ENCODE results near the gene REEP6. TPM values are rescaled to one million over a fixed set of nuclear protein-coding genes. Genes with fewer than 3 reads are reported as not detected.

Gene REEP6
- polyA plus RNA-seq, 4 donors = 167 to 363 (median 244) TPM

DNA sequence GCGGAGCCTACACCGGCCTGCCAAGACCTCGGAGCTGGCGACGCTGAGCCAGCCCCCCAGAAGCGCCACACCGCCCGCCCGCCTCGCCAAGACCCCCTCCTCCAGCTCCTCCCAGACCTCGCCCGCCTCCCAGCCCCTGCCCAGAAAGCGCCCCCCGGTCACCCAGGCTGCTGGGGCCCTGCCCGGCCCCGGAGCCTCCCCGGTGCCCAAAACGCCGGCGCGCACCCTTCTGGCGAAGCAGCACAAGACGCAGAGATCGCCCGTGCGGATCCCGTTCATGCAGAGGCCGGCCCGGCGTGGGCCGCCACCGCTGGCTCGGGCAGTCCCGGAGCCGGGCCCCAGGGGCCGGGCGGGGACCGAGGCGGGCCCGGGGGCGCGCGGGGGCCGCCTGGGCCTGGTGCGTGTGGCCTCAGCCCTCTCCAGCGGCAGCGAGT, 22.1 kb upstream of the REEP6 start:
- peaks cover 8 to 46% (median 8%) of the 10 kb centered on the region in 3 donors for H3K4me1 ChIP-seq (ENCODE audit: control insufficient read depth in 3 of 3, insufficient read depth in 2 of 3, low read depth in 1 of 3, low read length in 2 of 3)
- peak in 1 of 2 donors; percentile 54 for DNase-seq
- H3K9me3 ChIP-seq (ENCODE audit: control insufficient read depth in 2 of 2, insufficient read depth in 1 of 2, low read depth in 1 of 2, low read length in 1 of 2) = no peaks in the 10 kb centered on the region
- peak overlapping the region in 2 of 3 donors; percentile 2 to 43 for H3K4me3 ChIP-seq (ENCODE audit: low read depth in 1 of 3, low read length in 3 of 3)
- H3K36me3 ChIP-seq (ENCODE audit: control insufficient read depth in 3 of 3, insufficient read depth in 2 of 3, low read depth in 1 of 3, low read length in 3 of 3) = peaks cover 0 to 4% (median 0%) of the 10 kb centered on the region in 3 donors
- H3K27ac ChIP-seq (ENCODE audit: low read depth in 1 of 3, low read length in 2 of 3) = no peak overlapping the region
- no peak for FAIRE-seq
- WGBS, 3 donors = 2 to 3% (median 2%) methylated on average over 26 to 47 of the region's 47 CpGs
- peaks cover 33 to 80% (median 41%) of the 10 kb centered on the region in 3 donors for H3K27me3 ChIP-seq (ENCODE audit: control insufficient read depth in 3 of 3, insufficient read depth in 3 of 3, low read length in 3 of 3)

DNA sequence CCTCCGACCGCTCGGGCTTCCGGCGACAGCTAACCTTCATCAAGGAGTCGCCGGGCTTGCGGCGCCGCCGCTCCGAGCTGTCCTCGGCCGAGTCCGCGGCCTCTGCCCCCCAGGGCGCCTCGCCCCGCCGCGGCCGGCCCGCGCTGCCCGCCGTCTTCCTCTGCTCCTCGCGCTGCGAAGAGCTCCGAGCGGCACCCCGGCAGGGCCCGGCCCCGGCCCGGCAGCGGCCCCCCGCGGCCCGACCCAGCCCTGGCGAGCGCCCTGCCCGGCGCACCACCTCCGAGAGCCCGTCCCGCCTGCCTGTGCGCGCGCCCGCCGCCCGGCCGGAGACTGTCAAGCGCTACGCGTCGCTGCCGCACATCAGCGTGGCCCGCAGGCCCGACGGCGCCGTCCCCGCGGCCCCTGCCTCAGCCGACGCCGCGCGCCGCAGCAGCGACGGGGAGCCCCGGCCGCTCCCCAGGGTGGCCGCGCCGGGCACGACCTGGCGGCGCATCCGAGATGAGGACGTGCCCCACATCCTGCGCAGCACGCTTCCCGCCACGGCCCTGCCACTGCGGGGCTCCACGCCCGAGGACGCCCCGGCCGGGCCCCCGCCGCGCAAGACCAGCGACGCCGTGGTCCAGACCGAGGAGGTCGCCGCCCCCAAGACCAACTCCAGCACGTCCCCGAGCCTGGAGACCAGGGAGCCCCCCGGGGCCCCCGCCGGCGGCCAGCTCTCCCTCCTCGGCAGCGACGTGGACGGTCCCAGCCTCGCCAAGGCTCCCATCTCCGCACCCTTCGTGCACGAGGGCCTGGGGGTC, 21.5 kb upstream of the REEP6 start:
- peaks cover 8 to 46% (median 8%) of the 10 kb centered on the region in 3 donors for H3K4me1 ChIP-seq (ENCODE audit: control insufficient read depth in 3 of 3, insufficient read depth in 2 of 3, low read depth in 1 of 3, low read length in 2 of 3)
- H3K36me3 ChIP-seq (ENCODE audit: control insufficient read depth in 3 of 3, insufficient read depth in 2 of 3, low read depth in 1 of 3, low read length in 3 of 3) = peaks cover 0 to 10% (median 0%) of the 10 kb centered on the region in 3 donors
- H3K27ac ChIP-seq (ENCODE audit: low read depth in 1 of 3, low read length in 2 of 3) = no peak overlapping the region
- H3K27me3 ChIP-seq (ENCODE audit: control insufficient read depth in 3 of 3, insufficient read depth in 3 of 3, low read length in 3 of 3) = peaks cover 33 to 77% (median 41%) of the 10 kb centered on the region in 3 donors
- FAIRE-seq (no peak), DNase-seq (peak in 1 of 2 donors; percentile 59)
- peak overlapping the region in 1 of 3 donors; percentile 43 for H3K4me3 ChIP-seq (ENCODE audit: low read depth in 1 of 3, low read length in 3 of 3)
- WGBS, 3 donors = 1 to 3% (median 2%) methylated on average over 65 to 117 of the region's 117 CpGs
- H3K9me3 ChIP-seq (ENCODE audit: control insufficient read depth in 2 of 2, insufficient read depth in 1 of 2, low read depth in 1 of 2, low read length in 1 of 2) = no peaks in the 10 kb centered on the region

DNA sequence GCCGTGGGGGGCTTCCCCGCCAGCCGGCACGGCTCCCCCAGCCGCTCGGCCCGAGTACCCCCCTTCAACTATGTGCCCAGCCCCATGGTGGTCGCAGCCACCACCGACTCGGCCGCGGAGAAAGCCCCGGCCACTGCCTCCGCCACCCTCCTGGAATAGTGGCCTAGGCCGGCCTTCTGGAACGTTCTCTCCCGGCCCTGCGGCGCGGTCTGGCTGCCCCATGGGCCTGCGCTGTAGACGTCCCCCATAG, 21.0 kb upstream of the REEP6 start:
- H3K27me3 ChIP-seq (ENCODE audit: control insufficient read depth in 3 of 3, insufficient read depth in 3 of 3, low read length in 3 of 3) = peaks cover 33 to 73% (median 41%) of the 10 kb centered on the region in 3 donors
- no peak overlapping the region for H3K27ac ChIP-seq (ENCODE audit: low read depth in 1 of 3, low read length in 2 of 3)
- FAIRE-seq (no peak), DNase-seq (no peak)
- peaks cover 0 to 15% (median 0%) of the 10 kb centered on the region in 3 donors for H3K36me3 ChIP-seq (ENCODE audit: control insufficient read depth in 3 of 3, insufficient read depth in 2 of 3, low read depth in 1 of 3, low read length in 3 of 3)
- WGBS, 3 donors = 1 to 8% (median 3%) methylated on average over 10 to 22 of the region's 22 CpGs
- H3K9me3 ChIP-seq (ENCODE audit: control insufficient read depth in 2 of 2, insufficient read depth in 1 of 2, low read depth in 1 of 2, low read length in 1 of 2) = no peaks in the 10 kb centered on the region
- H3K4me1 ChIP-seq (ENCODE audit: control insufficient read depth in 3 of 3, insufficient read depth in 2 of 3, low read depth in 1 of 3, low read length in 2 of 3) = peaks cover 8 to 46% (median 8%) of the 10 kb centered on the region in 3 donors
- H3K4me3 ChIP-seq (ENCODE audit: low read depth in 1 of 3, low read length in 3 of 3) = peak overlapping the region in 1 of 3 donors; percentile 43

GRCh38 chr19:1470305-1471009, 20.5 kb upstream of the REEP6 start:
- FAIRE-seq = no peak

DNA sequence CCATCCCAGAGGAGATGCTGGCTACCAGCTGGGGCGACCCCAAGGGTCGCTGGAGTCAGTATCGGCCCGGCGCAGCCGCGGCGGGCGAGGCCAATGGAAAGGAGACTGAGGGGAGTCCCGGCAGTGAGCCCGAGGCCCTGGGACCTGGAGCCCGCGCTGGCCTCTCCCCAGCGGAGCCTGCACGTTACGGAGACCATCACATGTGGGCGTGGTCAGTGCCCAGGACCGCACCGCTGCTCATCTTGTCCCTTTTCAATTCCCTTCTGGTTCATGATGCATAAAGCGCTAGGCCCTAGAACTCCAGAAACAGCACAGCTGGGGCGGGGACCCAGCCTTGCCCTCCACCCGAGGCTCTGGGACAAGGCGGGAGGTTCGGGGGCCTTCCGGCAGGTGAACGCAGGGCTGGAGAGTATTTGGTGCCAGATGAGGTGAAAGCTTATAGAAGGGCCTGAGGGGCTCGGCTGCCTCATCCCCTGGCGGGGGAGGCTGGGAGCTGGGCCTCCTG, 19.9 kb upstream of the REEP6 start:
- Histone ChIP-seq H3K4me1 (ENCODE audit: control insufficient read depth in 3 of 3, insufficient read depth in 2 of 3, low read depth in 1 of 3, low read length in 2 of 3) (peaks cover 8 to 46% (median 8%) of the 10 kb centered on the region in 3 donors), H3K27ac (ENCODE audit: low read depth in 1 of 3, low read length in 2 of 3) (no peak overlapping the region), H3K36me3 (ENCODE audit: control insufficient read depth in 3 of 3, insufficient read depth in 2 of 3, low read depth in 1 of 3, low read length in 3 of 3) (peaks cover 0 to 26% (median 2%) of the 10 kb centered on the region in 3 donors), H3K9me3 (ENCODE audit: control insufficient read depth in 2 of 2, insufficient read depth in 1 of 2, low read depth in 1 of 2, low read length in 1 of 2) (no peaks in the 10 kb centered on the region), H3K27me3 (ENCODE audit: control insufficient read depth in 3 of 3, insufficient read depth in 3 of 3, low read length in 3 of 3) (peaks cover 33 to 65% (median 34%) of the 10 kb centered on the region in 3 donors), H3K4me3 (ENCODE audit: low read depth in 1 of 3, low read length in 3 of 3) (peak overlapping the region; percentile 3 to 43 (median 18))
- DNase-seq (peak in 1 of 2 donors; percentile 47), FAIRE-seq (no peak)
- WGBS, 3 donors = 1 to 6% (median 5%) methylated on average over 21 to 28 of the region's 28 CpGs

More at GRCh38 chr19:1470305-1471009, 20.5 kb upstream of the REEP6 start:
- Histone ChIP-seq H3K9me3 (ENCODE audit: control insufficient read depth in 2 of 2, insufficient read depth in 1 of 2, low read depth in 1 of 2, low read length in 1 of 2) (no peaks in the 10 kb centered on the region), H3K27ac (ENCODE audit: low read depth in 1 of 3, low read length in 2 of 3) (no peak overlapping the region), H3K36me3 (ENCODE audit: control insufficient read depth in 3 of 3, insufficient read depth in 2 of 3, low read depth in 1 of 3, low read length in 3 of 3) (peaks cover 0 to 20% (median 0%) of the 10 kb centered on the region in 3 donors), H3K4me1 (ENCODE audit: control insufficient read depth in 3 of 3, insufficient read depth in 2 of 3, low read depth in 1 of 3, low read length in 2 of 3) (peaks cover 8 to 46% (median 8%) of the 10 kb centered on the region in 3 donors), H3K4me3 (ENCODE audit: low read depth in 1 of 3, low read length in 3 of 3) (peak overlapping the region; percentile 3 to 43 (median 18)), H3K27me3 (ENCODE audit: control insufficient read depth in 3 of 3, insufficient read depth in 3 of 3, low read length in 3 of 3) (peaks cover 33 to 70% (median 36%) of the 10 kb centered on the region in 3 donors)
- 1% methylated on average over 52 to 67 of the region's 67 CpGs for WGBS, 3 donors
- peak; percentile 43 to 57 for DNase-seq

- Histone ChIP-seq H3K27me3 (ENCODE audit: control insufficient read depth in 3 of 3, insufficient read depth in 3 of 3, low read length in 3 of 3) (peaks cover 28 to 59% (median 29%) of the 10 kb centered on the region in 3 donors), H3K36me3 (ENCODE audit: control insufficient read depth in 3 of 3, insufficient read depth in 2 of 3, low read depth in 1 of 3, low read length in 3 of 3) (peaks cover 0 to 31% (median 5%) of the 10 kb centered on the region in 3 donors), H3K4me1 (ENCODE audit: control insufficient read depth in 3 of 3, insufficient read depth in 2 of 3, low read depth in 1 of 3, low read length in 2 of 3) (peaks cover 8 to 41% (median 8%) of the 10 kb centered on the region in 3 donors), H3K4me3 (ENCODE audit: low read depth in 1 of 3, low read length in 3 of 3) (peak overlapping the region in 1 of 3 donors; percentile 43), H3K27ac (ENCODE audit: low read depth in 1 of 3, low read length in 2 of 3) (no peak overlapping the region), H3K9me3 (ENCODE audit: control insufficient read depth in 2 of 2, insufficient read depth in 1 of 2, low read depth in 1 of 2, low read length in 1 of 2) (no peaks in the 10 kb centered on the region)
- DNase-seq = peak in 1 of 2 donors; percentile 33
- no peak for FAIRE-seq
- 10 to 22% (median 16%) methylated on average over 23 to 24 of the region's 24 CpGs for WGBS, 3 donors
These were observed 19.3 kb upstream of the REEP6 start for GRCh38 chr19:1471515-1472160.

GRCh38 chr19:1472231-1473084, 18.5 kb upstream of the REEP6 start:
- H3K9me3 ChIP-seq (ENCODE audit: control insufficient read depth in 2 of 2, insufficient read depth in 1 of 2, low read depth in 1 of 2, low read length in 1 of 2) = no peaks in the 10 kb centered on the region
- peaks cover 0 to 37% (median 5%) of the 10 kb centered on the region in 3 donors for H3K36me3 ChIP-seq (ENCODE audit: control insufficient read depth in 3 of 3, insufficient read depth in 2 of 3, low read depth in 1 of 3, low read length in 3 of 3)
- H3K27me3 ChIP-seq (ENCODE audit: control insufficient read depth in 3 of 3, insufficient read depth in 3 of 3, low read length in 3 of 3) = peaks cover 22 to 51% (median 25%) of the 10 kb centered on the region in 3 donors
- FAIRE-seq (no peak), DNase-seq (no peak)
- H3K27ac ChIP-seq (ENCODE audit: low read depth in 1 of 3, low read length in 2 of 3) = no peak overlapping the region
- no peak overlapping the region for H3K4me3 ChIP-seq (ENCODE audit: low read depth in 1 of 3, low read length in 3 of 3)
- peaks cover 8 to 38% (median 8%) of the 10 kb centered on the region in 3 donors for H3K4me1 ChIP-seq (ENCODE audit: control insufficient read depth in 3 of 3, insufficient read depth in 2 of 3, low read depth in 1 of 3, low read length in 2 of 3)
- WGBS, 3 donors = 33 to 50% (median 47%) methylated on average over 41 to 44 of the region's 44 CpGs
